GM19372 (cell line): Measurements from ENCODE around the gene NPL.

Experiments
- ATAC-seq: cut with Tn5 transposase; IDR thresholded peaks from one replicate; pipeline ENCODE4 v1.9.1; 2021; ENCODE audit warnings: mild to moderate bottlenecking, low read depth, moderate library complexity; ENCODE audit not compliant: unreplicated experiment

NPL gene

DNA sequence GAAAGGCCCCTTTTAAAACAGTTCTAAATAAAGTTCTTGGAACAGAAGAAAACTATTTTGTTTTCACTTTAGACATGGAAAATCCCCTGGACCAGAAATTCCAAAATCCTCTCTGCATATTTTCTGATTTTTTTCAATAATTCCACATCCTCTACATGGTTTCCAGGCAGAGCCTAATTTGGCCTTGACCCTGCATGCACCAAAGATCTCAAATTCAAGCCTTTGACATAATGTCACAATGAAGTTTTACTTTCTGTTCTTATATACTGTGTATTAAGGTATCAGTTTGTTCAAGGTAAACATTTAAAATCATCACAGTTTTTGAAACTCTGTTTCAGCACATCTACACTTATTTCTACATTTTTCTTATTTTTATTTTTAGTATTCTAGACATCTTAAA, 12.2 kb upstream of the NPL start:
- no peak for ATAC-seq

DNA sequence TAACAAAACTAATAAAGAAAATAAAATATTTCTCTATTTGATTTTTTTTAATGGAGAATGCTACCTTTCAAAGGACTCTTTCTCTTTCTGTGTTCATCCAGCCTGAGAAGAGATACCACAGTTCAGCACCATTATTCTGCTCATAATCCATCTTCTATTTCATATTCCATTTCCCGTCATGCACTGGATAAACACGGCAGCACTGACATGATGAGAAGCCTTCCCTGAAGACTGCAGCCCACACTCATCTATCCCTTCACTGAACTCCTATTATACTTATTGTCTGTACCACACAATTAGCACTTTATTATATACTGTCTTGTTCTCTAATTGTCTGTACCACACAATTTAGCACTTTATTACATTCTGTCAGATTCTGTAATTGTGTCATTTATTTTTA, 10.7 kb upstream of the NPL start:
- no peak for ATAC-seq

- ATAC-seq: no peak
Measured at GRCh38 chr1:182779530-182779929, 10.0 kb upstream of the NPL start.

DNA sequence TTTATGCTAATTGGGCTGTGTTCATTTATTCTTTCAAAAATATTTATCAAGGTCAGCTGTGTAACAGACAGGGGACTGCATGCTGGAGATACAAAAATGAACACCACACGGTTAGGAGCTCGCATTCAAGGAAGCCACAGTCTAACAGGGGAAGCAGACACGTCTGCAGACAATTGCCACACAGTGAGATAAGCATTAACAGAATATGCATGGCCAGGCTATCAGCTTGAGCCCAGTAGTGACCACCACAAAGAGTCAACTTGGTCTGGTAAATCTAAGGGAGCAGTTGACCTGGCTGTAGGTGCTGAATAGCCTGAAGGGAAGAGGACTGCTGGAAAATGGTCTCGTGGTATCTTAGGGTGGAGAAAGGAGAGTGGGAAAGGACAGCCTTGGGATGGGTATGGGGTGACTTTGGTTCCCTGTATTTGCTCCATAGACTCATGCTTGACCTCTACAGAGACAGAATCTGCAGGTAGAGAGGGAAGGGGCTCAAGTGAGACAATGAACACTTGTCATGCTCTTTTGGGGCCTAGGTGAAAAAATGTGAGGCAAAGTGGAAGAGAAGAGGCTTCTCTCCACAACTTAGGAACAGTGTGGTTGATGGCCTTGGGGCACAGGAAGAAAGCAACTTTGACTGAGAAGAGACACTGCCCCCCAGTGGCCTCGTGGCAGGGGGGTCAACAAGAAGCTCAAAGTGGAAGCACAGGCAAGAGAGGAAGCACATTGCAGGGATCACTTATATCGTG, 7.6 kb upstream of the NPL start:
- no peak for ATAC-seq

GRCh38 chr1:182782587-182782913, 7.0 kb upstream of the NPL start:
- ATAC-seq: no peak

DNA sequence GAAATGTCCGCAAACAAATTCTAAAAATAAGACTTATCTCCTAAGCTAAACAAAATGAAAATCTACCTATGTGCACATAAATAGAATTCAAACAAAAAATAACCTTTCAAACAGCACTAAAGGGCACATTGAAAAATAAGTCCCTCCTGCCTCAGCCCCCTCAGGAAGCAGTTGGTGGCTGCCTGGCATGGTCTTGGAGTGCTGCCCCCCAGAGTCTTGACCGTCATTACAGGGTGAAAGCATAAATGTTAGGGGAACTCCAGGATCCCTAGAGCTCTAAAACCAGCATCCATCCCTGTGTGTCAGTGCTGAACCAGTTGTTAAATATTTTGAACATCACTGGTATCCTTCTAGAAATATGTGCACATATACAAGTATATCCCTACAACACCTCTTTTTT, 6.5 kb upstream of the NPL start:
- no peak for ATAC-seq

DNA sequence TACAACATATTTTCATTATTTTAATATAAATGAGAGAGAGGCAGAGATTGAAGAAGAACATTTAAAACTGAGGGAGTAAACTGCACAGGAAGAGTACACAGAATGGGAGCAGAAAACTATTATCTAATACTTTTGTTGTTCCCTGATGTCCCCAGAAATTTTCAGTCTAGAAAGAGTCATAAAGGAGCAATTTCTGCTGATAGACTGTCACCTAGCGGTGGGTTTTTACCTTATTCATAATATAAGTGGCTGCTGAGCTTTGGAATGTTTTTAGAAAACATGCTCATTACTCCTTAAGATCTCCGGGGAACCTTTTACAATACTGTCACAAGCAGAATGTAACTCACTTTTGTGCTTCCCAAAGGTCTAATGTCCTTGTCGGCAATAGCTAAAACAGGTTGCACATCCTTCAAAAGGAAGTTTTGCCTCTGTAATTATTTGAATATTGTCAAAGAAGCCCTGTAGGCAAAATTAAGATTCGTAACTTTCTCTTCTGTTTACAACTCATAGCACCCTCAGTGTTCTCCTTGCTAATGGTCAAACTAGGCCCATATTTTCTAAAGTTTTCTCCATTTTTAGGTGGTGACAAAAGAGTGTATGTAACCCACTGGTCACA, 4.9 kb upstream of the NPL start:
- ATAC-seq: no peak

GRCh38 chr1:182785181-182785580, 4.4 kb upstream of the NPL start:
- ATAC-seq: no peak

GRCh38 chr1:182786223-182786994, 3.2 kb upstream of the NPL start:
- ATAC-seq: no peak

DNA sequence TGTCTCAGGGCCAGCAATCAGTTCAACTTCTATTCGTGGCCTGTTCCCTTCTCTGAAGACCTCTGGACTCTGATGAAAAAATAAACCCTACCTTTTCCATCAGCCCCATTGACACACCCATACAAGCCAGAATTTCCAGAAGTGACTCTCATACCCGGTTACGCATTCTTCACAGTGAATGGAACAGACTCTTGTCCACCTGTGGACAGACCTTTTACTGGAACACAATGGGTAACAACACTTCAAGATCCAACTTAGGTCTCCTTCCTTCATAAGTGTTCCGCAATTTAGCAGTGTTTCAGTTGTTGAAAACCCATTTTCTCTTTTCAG, 2.6 kb upstream of the NPL start:
- ATAC-seq: no peak

- ATAC-seq: no peak
Measured at GRCh38 chr1:182791281-182792179, 2.0 kb downstream of the NPL start.

- ATAC-seq: no peak
Measured at GRCh38 chr1:182794091-182794490, 4.5 kb downstream of the NPL start.

DNA sequence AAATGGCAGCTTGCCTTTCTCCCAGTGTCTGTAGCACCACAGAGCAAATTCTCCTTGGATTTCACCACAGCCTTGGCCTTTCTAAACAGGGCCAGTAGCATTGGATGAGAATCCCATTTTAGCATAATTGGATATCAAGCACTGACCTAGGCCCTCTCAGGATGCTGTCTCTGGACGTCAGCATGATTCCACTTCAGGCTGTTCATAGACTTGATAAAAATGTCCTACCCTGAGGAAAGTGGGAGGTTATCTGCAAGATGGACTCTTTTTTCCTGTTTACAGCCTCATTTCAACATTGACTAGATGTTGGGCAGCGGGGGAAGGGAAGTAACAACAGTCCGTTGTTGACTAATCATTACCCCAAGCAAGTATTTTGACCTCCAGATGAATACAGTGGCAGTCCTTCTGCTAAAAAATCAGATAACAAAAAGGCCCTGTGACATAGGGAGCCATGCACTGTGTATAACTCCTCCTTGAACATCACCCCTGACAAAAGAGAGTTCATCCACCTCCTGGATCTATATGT, 5.2 kb downstream of the NPL start:
- ATAC-seq: no peak

DNA sequence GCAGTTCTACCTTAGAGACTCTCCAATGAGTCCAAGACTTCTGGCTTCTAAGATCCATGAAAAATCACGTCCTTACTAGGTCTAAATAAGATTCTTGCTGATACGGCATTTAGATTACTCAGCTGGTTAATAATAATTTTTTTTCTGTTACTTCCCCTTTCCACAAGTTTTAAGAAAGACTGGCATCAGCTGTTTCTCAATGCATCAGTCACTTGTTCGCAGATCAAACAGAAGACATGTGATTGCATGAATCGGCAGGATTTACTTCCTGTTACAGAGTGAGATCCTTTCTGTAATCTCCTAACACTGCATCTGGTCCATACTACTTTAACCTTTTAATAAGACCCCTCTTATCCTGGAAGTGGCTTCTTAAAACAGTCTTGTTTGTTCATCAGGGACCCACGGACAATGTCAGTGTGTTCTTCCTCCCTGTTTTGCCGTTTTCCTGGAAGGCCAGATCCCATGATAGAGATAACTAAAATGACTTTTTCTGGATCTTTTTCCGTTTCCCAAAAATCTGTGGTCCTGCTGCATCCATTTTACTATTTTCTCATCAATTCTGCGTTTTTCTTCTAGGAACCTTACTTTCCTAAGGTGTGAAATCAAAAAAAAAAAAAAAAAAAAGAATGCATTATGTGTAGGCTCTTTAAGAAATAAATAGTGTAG, 6.1 kb downstream of the NPL start:
- ATAC-seq: no peak

DNA sequence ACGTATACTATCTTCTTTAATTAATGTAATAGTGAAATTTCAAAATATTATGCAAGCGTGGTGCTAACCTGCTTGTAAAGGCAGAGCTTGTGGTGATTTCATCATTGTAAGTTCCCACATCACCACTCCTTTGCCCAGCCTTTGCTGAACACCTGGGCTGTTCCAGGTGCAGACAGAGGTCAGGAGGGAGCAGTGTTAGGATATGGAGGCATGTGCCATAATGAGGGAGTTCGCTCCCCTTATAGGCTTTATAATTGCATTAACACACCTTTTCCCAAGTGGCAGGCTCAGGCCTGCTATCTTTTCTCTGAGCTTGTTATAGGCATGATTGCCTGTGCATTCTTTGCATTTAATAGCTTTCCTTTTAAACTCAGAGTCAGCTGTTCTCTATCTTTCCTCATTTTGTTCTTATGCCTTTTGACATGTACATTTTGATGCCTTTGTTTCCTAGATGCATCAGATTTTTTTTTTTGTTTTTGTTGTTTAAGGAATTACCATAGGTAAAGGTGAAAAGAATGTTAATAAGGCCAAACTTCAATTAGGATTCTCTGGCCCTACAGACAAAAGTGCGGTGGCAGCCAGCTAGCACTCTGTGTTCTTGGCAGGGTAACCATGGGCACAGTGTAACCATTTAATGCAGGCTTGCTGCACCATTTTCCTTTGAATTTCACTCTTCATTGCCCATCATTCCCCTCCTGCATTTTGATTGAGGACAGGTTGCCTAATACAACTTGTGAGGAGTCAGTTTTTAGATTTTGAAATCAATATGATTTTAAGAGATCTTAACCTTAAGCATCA, 12.6 kb downstream of the NPL start:
- no peak for ATAC-seq

- ATAC-seq: no peak
Measured at GRCh38 chr1:182803846-182804245, 14.3 kb downstream of the NPL start.

GRCh38 chr1:182806015-182806678, 16.6 kb downstream of the NPL start:
- no peak for ATAC-seq

GRCh38 chr1:182807907-182808306, 18.3 kb downstream of the NPL start:
- no peak for ATAC-seq

DNA sequence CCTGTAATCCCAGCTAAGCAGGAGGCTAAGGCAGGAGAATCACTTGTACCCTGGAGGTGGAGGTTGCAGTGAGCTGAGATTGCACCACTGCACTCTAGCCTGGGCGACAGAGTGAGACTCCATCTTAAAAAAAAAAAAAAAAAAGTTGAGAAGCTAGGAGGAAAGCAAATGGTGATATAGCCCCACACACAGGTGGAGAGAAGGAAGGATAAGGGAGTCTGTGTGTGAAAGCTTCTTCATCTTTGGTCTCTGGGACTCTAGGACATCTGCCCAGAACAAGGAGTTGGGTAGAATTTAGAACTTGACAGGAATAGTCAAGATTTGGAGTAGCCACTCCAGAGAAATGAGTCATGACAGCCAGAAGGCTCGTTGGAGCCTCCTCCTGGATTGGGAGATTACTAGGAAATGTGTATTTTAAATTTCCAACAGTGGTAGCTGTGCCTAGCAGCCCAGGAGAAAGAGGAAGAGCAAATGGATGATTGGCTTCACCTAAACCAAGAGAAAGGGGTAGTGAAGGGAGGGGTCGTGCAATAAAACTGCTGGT, 19.9 kb downstream of the NPL start:
- no peak for ATAC-seq
